Keratinocyte (primary cell): ENCODE results near the gene LRRC57. TPM values are rescaled to one million over a fixed set of nuclear protein-coding genes. Genes with fewer than 3 reads are reported as not detected.
A peak's percentile ranks its signal among the peaks of the same experiment; 100 is the strongest.

Experiments used
- DNase-seq: peaks from one replicate; pipeline ENCODE4 v3.0.0-alpha.2; 2011; ENCODE audit warnings: low read depth, missing footprints, low spot score
- FAIRE-seq: peaks from 2 replicates; lab custom pipeline; 2011; peaks lifted over from hg19 to GRCh38; lab: Jason Lieb, UNC
- H2AFZ ChIP-seq: 2 replicates; pipeline ENCODE4 v1.6.0; 2012; ENCODE audit warnings: low read length, control low read depth, inconsistent platforms; ENCODE audit not compliant: control insufficient read depth
- H3K27ac ChIP-seq: 2 replicates; pipeline ENCODE4 v1.5.1; 2011; ENCODE audit warnings: low read length; ENCODE audit not compliant: control insufficient read depth, insufficient read depth
- H3K27me3 ChIP-seq: 3 replicates; pipeline ENCODE4 v1.6.0; 2011; ENCODE audit warnings: low read length; ENCODE audit not compliant: control insufficient read depth, insufficient read depth; ENCODE audit errors: extremely low read depth
- H3K36me3 ChIP-seq, 2 experiments: 2 replicates in 1 of 2; 3 replicates in 1 of 2; pipeline ENCODE4 v1.5.1; 2011; ENCODE audit warnings: low read length in 2 of 2, mild to moderate bottlenecking in 1 of 2; ENCODE audit not compliant: control insufficient read depth in 2 of 2, insufficient read depth in 2 of 2; ENCODE audit errors: extremely low read depth in 1 of 2
- H3K4me1 ChIP-seq: 3 replicates; pipeline ENCODE4 v1.5.1; 2011; ENCODE audit warnings: low read length; ENCODE audit not compliant: control insufficient read depth, insufficient read depth; ENCODE audit errors: extremely low read depth
- H3K4me2 ChIP-seq: 3 replicates; pipeline ENCODE4 v1.6.0; 2011; ENCODE audit warnings: low read depth, low read length; ENCODE audit not compliant: control insufficient read depth, insufficient read depth; ENCODE audit errors: extremely low read depth
- H3K4me3 ChIP-seq, 3 experiments: fragments of 200-600 bp in 1 of 3; sonication (generic) in 1 of 3; 2 replicates in 2 of 3; 3 replicates in 1 of 3; pipeline ENCODE4 v1.5.1; 2011 to 2016; ENCODE audit warnings: low read length in 3 of 3, mild to moderate bottlenecking in 3 of 3, control low read depth in 2 of 3, inconsistent platforms in 1 of 3, low read depth in 1 of 3, mixed read lengths in 1 of 3, mixed run types in 1 of 3, moderate library complexity in 1 of 3; ENCODE audit not compliant: control insufficient read depth in 2 of 3, insufficient read depth in 2 of 3; ENCODE audit errors: extremely low read depth in 1 of 3
- H3K79me2 ChIP-seq: 2 replicates; pipeline ENCODE4 v1.6.0; 2012; ENCODE audit warnings: low read length; ENCODE audit not compliant: control insufficient read depth, insufficient read depth
- H3K9ac ChIP-seq: 3 replicates; pipeline ENCODE4 v1.6.0; 2011; ENCODE audit warnings: low read length; ENCODE audit not compliant: control insufficient read depth, insufficient read depth; ENCODE audit errors: extremely low read depth
- H3K9me1 ChIP-seq: 3 replicates; pipeline ENCODE4 v1.6.0; 2011; ENCODE audit warnings: low read length; ENCODE audit not compliant: control insufficient read depth, insufficient read depth; ENCODE audit errors: extremely low read depth
- H3K9me3 ChIP-seq: 2 replicates; pipeline ENCODE4 v1.5.1; 2012; ENCODE audit warnings: low read depth, low read length; ENCODE audit not compliant: control insufficient read depth
- H4K20me1 ChIP-seq: 3 replicates; pipeline ENCODE4 v1.6.0; 2011; ENCODE audit warnings: low read length; ENCODE audit not compliant: control insufficient read depth, insufficient read depth; ENCODE audit errors: extremely low read depth
- CTCF ChIP-seq, 3 experiments: IDR thresholded peaks in 1 of 3; conservative IDR thresholded peaks in 1 of 3; optimal IDR thresholded peaks in 1 of 3; 2 replicates in 2 of 3; 3 replicates in 1 of 3; pipeline versions ENCODE3 to v1.5.1; 2011; ENCODE audit warnings: low read length in 3 of 3, mild to moderate bottlenecking in 3 of 3, moderate library complexity in 2 of 3, control low read depth in 1 of 3, inconsistent platforms in 1 of 3; ENCODE audit not compliant: insufficient read depth in 2 of 3; ENCODE audit errors: extremely low read depth in 1 of 3
- EZH2 ChIP-seq: IDR thresholded peaks from one replicate; pipeline ENCODE4 v1.6.1; 2012; ENCODE audit warnings: inconsistent platforms, mild to moderate bottlenecking, low read length, moderate library complexity
- dilution Hi-C: fragments of 300-500 bp; cut with MboI; formaldehyde crosslinking; loops from one replicate; pipeline ENCODE4 v1.7.0; 2020; ENCODE audit warnings: low sequenced_read_pairs; ENCODE audit not compliant: extremely low pct_ligation_motif_present
- polyA plus RNA-seq, 5 experiments: library from polyadenylated mRNA; depleted of rRNA in 3 of 5; stranded (reverse) in 3 of 5; stranded (forward) in 1 of 5; unstranded in 1 of 5; fragments of >200 nt; gene quantifications; 1 replicate in 1 of 5; 2 replicates in 3 of 5; 3 replicates in 1 of 5; pipeline versions ENCODE4 v1.2.1 to v1.2.3, GENCODE V29; 2011 to 2012; ENCODE audit warnings: missing spikeins in 2 of 5, low read depth in 1 of 5, low replicate concordance in 1 of 5

LRRC57 gene
- polyA plus RNA-seq, 1 donor (not counting 4 experiments of a cell fraction or from before 2014, with no cell fraction given), result 12.8 TPM

GRCh38 chr15:42491539-42492225 is 56.9 kb downstream of the LRRC57 start:
- no peaks in the 10 kb centered on the region for H3K36me3 ChIP-seq
- peaks cover 50% of the 10 kb centered on the region for H3K79me2 ChIP-seq
- FAIRE-seq (no peak), DNase-seq (peak; percentile 41)
- H3K9me1 ChIP-seq, result no peaks in the 10 kb centered on the region
- peak overlapping the region; percentile 77 for H2AFZ ChIP-seq
- no peaks in the 10 kb centered on the region for H4K20me1 ChIP-seq
- TF ChIP-seq EZH2 (no peak), CTCF (optimal IDR thresholded peaks at IDR 0.05 in 1 of 3, IDR thresholded peaks at IDR 0.05 in 1 of 3, conservative IDR thresholded peaks at IDR 0.05 in 1 of 3; ENCODE audit: extremely low read depth in 1 of 3, insufficient read depth in 2 of 3, low read length in 3 of 3) (no peak)
- peak overlapping the region; percentile 92 for H3K9ac ChIP-seq
- H3K9me3 ChIP-seq, result no peaks in the 10 kb centered on the region
- dilution Hi-C loops, result no loop called here
- peak overlapping the region; percentile 83 for H3K4me2 ChIP-seq
- peaks cover 35% of the 10 kb centered on the region for H3K4me1 ChIP-seq
- H3K4me3 ChIP-seq, result peak overlapping the region; percentile 73 to 88 (median 81)
- H3K27ac ChIP-seq, result peak overlapping the region; percentile 97
- H3K27me3 ChIP-seq, result no peaks in the 10 kb centered on the region

GRCh38 chr15:42490671-42491538 is 57.7 kb downstream of the LRRC57 start, which contains the start of gene ZNF106:
TSS of gene ZNF106 (minus strand) at chr15:42491141. CDS start at chr15:42472289, 18,852 bp downstream.
- Histone ChIP-seq H3K9ac (peak within 1 kb of the TSS; percentile 92), H3K4me3 (peak within 1 kb of the TSS; percentile 73 to 88 (median 81)), H3K36me3 (no peaks in the 10 kb centered on the region), H3K9me1 (no peaks in the 10 kb centered on the region), H3K4me1 (peaks cover 33% of the 10 kb centered on the region), H3K27me3 (no peaks in the 10 kb centered on the region), H3K79me2 (peaks cover 50% of the 10 kb centered on the region), H3K27ac (peak within 1 kb of the TSS; percentile 97), H2AFZ (peak within 1 kb of the TSS; percentile 88), H4K20me1 (no peaks in the 10 kb centered on the region), H3K9me3 (no peaks in the 10 kb centered on the region), H3K4me2 (peak within 1 kb of the TSS; percentile 83)
- FAIRE-seq (no peak), DNase-seq (peak; percentile 58)
- dilution Hi-C loops, result no loop called here
- TF ChIP-seq EZH2, result no peak
- TF ChIP-seq CTCF (optimal IDR thresholded peaks at IDR 0.05 in 1 of 3, IDR thresholded peaks at IDR 0.05 in 1 of 3, conservative IDR thresholded peaks at IDR 0.05 in 1 of 3; ENCODE audit: extremely low read depth in 1 of 3, insufficient read depth in 2 of 3, low read length in 3 of 3), result no peak
